GM19351 (cell line): ENCODE results near the gene FAM25G.
"Not testable (repeated sequence)": the region's sequence is repeated elsewhere in the genome, so short reads cannot be mapped to it uniquely, and the experiment has no call there.

Source experiments
- ATAC-seq: cut with Tn5 transposase; IDR thresholded peaks from one replicate; pipeline ENCODE4 v1.9.1; 2021; ENCODE audit warnings: mild to moderate bottlenecking, moderate library complexity; ENCODE audit not compliant: unreplicated experiment

The FAM25G gene

GRCh38 chr10:47491600-47491999, at the start of gene FAM25G:
Gene FAM25G, minus strand, starts transcription at chr10:47491700. Its CDS starts 26 bp downstream, at chr10:47491674.
- not testable (repeated sequence) for ATAC-seq

- not testable (repeated sequence) for ATAC-seq
Measured at GRCh38 chr10:47536430-47536829, 44.9 kb upstream of the FAM25G start.

GRCh38 chr10:47523475-47523874, 32.0 kb upstream of the FAM25G start, which contains the start of gene AGAP9:
Gene AGAP9, minus strand, starts transcription at chr10:47523638. Its CDS starts 112 bp downstream, at chr10:47523526.
- not testable (repeated sequence) for ATAC-seq

GRCh38 chr10:47502313-47502712, 10.8 kb upstream of the FAM25G start:
- ATAC-seq: not testable (repeated sequence)

- not testable (repeated sequence) for ATAC-seq
Measured at GRCh38 chr10:47494226-47494625, 2.7 kb upstream of the FAM25G start.

DNA sequence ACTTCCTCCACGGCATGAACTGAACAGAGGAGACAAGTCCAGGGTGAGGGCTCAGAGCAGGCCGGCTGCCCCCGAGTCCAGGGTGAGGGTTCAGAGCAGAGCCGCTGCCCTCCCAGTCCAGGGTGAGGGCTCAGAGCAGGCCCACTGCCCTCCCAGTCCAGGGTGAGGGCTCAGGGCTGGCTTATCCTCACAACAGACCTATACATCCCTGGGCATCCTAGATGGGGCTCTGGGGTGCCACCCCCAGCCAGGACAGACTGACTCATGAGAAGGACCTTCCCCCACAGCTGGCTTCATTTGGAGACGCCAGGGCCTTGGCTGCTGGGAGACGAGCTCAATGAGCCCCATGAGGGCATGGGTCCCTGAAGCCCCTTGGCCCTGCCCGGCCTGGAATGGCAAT, 1.9 kb downstream of the FAM25G start:
- not testable (repeated sequence) for ATAC-seq

GRCh38 chr10:47485943-47486342, 5.6 kb downstream of the FAM25G start:
- not testable (repeated sequence) for ATAC-seq

DNA sequence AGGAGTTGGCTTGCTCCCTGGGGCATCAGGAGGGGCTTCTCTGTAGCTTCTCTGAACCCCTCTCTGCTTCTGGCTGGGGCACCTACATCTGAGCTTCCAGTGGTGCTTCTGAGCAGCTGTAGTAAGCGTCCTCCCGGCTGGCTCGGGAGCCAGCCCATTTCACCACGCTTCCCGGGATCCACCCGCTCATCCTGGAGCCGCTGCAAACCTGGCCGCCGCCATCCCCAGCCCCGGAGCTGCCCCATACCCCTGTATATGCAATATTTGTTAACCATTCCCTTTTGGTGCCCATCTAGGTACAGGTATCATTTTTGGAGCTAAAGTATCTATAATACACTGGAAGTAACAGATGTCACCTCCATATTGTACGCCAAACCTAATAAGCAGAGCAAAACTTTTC, 6.7 kb downstream of the FAM25G start:
- ATAC-seq: not testable (repeated sequence)

GRCh38 chr10:47483923-47484322, 7.6 kb downstream of the FAM25G start, which contains the start of gene ANXA8:
Gene ANXA8, minus strand, starts transcription at chr10:47484115. Its CDS starts 182 bp downstream, at chr10:47483933.
- not testable (repeated sequence) for ATAC-seq

GRCh38 chr10:47482367-47482766, 9.1 kb downstream of the FAM25G start:
- not testable (repeated sequence) for ATAC-seq

DNA sequence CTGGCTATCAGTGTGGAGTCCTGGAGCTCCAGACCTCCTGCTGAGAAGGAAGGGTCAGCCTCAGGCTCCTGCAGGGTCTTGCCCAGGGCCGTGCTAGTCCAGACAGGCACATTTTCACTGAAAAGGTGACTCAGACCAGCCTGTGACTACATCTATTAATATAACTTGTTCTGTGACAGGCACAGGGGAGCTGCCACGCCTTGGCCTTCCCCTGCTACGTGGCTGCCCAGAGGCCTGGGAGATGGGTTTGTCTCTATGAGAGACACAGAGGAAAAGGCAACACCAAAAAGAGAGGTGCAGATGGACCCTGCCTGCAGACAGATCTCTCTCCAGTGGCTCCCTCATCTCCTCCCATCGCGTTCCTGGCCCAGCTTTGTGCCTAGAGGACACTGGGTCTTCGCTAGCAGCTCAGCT, 9.7 kb downstream of the FAM25G start:
- ATAC-seq: not testable (repeated sequence)

DNA sequence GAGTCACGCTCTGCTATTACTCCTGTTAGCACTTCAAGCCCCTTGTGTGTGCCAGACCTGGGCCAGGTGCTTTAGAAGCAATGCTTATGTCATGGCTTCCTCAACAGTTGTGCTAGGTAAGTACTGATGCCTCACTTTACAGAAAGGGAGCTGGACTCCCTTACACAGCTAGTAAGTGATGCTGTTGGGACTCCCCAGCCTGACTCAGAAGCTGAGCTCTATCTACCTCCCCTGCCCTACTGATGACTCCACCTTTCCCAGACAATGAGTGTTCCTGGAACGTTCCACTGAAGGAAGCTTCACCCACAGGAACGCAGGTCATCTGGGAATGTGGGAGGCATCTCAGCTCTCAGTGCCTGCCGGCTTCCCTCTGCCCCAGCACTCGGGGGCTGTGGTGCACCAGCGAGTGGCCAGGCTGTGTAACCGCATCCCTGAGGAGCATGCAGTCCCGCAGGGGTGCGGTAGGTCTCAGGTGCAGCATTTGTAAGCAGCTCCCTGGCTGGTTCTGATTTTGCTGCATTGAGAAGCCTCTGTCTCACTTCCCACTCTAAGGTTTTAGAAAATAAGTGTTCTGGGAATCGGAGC, 10.2 kb downstream of the FAM25G start:
- ATAC-seq: not testable (repeated sequence)

DNA sequence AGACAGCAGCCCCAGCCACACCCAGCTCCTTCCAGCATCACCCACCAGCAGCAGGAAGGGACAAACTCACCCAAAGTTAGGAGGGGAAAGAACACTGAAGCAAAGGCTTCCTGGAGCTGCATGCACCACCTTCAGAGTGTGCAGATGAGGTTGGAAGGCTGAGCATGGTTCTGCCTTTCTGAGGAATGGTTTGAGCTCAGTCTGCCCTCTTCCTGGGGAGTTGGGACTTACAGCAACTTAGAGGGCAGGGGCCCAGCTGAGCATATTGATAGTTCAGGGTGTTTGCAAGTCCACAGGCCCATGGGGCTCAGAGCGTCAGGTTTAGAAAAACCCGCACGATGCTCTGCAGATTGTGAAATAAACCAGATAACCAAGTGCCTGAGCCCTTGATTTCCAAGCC, 11.4 kb downstream of the FAM25G start:
- ATAC-seq: not testable (repeated sequence)

DNA sequence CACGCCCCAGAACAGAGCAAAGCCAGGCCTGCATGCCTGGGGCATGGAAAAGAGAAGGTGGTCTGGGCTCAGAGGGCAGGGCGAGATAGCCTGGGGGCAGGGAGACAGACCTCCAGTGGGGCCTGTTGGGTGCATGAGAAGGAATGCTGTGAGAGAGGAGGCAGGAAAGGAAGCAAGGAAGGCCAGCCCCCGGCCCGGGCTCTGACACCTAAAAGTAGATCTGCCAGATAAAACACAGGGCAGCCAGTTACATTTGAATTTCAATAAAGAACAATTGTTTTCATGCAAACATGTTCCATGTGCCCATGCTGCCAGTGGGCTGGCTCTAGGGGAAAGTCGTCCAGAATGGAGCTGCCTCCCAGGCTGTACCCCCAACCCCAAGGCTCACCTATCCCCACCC, 13.4 kb downstream of the FAM25G start:
- ATAC-seq: not testable (repeated sequence)

DNA sequence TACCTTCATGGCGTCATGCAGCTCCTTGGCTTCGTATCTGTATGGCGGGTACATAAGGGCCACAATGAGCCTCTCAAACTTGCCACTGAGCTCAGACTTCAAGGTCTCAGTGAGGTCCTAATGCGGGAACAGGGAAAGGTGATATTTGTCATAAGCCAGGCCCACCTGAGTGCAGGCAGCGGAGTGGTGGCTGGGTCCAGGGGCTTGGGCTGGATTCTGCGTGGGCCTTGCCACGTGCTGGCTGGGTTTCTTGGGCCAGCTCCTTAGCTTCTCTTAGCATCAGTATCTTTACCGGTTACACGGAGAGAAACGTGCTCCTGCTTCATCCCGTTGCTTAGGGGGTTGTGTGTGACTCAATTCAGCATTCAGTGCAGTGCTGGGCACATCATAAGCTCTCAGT, 14.4 kb downstream of the FAM25G start:
- ATAC-seq: not testable (repeated sequence)

DNA sequence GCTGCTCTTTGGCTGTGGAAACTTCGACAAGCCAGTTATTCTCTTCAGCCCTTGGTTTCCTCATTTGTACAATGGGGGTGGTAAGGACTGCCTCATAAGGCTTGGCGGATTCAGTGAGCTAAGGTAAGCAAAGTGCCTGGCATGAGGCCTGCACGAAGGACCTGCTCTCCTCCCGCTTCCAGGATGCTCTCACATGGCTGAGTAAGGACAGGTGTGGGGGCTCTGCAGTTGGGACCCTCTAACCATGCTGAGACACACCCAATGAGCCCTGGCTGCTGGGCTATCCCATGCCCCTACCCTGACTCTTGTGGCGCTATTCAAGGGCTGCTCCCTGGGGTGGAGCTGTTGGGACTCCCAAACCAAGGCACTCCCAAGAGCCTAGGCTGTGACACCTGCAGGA, 16.4 kb downstream of the FAM25G start:
- not testable (repeated sequence) for ATAC-seq

- ATAC-seq: not testable (repeated sequence)
Measured at GRCh38 chr10:47473516-47473915, 18.0 kb downstream of the FAM25G start.

GRCh38 chr10:47472647-47473046, 18.9 kb downstream of the FAM25G start:
- ATAC-seq: peak; percentile 83

GRCh38 chr10:47472072-47472471, 19.4 kb downstream of the FAM25G start:
- not testable (repeated sequence) for ATAC-seq

- ATAC-seq: not testable (repeated sequence)
Measured at GRCh38 chr10:47468731-47469528, 22.6 kb downstream of the FAM25G start.

DNA sequence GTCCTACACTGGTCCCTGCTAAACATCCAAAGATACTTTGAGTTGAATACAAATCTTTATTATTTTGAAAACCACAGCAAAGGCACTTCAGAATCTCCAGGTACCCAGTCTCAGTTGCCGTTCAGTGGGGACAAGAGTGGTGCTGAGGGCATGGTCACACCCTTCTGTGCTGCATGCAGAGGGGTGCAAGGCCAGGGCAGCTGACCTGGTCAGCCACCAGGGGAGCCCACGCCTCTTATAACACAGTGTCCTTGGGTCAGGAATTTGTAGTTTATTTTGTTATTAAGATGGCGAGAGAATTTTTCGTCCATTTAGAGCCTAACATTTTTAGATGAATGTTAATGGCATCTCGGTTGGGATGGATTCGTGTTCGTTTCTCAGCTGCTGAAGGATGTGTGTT, 23.5 kb downstream of the FAM25G start:
- ATAC-seq: not testable (repeated sequence)

DNA sequence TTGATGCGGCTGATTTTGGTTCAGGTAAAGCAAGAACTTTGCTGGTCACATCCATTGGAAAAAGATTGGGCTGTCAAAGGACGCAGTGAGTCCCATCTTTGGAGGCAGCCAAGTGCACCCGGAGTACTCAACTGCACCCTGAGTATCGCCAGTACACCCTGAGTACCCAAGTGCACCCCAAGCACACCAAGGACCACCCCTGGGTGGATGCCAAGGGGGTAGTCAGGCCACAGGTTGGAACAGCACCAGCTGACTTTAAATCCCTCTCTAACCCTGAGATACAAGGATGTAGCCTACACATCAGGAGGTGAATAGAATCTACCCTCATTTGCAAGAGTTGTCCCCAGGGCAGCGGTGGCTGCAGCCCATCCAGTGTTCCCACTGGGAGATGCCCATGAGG, 24.0 kb downstream of the FAM25G start:
- ATAC-seq: not testable (repeated sequence)
